GM19035 (cell line): ENCODE measurements around the gene CCDC107.
"Not testable (repeated sequence)": the region's sequence is repeated elsewhere in the genome, so short reads cannot be mapped to it uniquely, and the experiment has no call there.

ENCODE experiments used
- ATAC-seq: cut with Tn5 transposase; IDR thresholded peaks from one replicate; pipeline ENCODE4 v1.9.1; 2021; ENCODE audit not compliant: unreplicated experiment

Gene CCDC107, protein sequence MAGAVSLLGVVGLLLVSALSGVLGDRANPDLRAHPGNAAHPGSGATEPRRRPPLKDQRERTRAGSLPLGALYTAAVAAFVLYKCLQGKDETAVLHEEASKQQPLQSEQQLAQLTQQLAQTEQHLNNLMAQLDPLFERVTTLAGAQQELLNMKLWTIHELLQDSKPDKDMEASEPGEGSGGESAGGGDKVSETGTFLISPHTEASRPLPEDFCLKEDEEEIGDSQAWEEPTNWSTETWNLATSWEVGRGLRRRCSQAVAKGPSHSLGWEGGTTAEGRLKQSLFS

DNA sequence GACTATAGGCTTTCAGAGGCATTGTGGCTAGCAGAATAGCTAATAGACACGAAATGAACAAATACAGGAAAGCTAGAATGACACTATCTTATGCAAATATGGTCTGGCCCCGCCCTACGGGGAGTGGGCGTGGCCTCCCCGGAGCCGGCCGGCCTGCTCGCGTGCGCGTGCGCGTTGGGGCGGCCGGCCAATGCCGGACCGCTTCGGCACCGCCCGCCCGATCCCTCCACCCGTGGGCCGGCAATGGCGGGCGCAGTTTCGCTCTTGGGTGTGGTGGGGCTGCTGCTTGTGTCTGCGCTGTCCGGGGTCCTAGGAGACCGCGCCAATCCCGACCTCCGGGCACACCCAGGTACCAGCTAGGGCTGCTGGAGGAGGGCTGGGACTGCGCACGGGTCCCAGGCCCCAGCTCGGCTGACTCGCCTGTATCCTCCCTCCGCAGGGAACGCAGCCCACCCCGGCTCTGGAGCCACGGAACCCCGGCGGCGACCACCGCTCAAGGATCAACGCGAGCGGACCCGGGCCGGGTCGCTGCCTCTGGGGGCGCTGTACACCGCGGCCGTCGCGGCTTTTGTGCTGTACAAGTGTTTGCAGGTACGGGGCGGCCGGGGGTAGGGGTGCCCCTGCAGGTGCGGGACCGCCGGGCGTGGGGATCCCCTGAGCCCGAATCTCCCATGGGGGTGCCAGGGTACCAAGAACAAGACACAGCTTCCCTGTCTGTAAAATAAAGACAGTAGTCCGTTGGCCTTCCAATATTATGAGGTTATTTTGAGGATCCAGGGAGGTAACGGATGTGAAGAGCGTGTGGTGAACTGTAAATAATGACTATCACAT lies at the start of gene CCDC107:
Gene CCDC107 (plus strand): TSS at position 156 of the 831 bp plus-strand sequence. CDS start 88 bp downstream, at position 244.
- peak; percentile 70 for ATAC-seq

DNA sequence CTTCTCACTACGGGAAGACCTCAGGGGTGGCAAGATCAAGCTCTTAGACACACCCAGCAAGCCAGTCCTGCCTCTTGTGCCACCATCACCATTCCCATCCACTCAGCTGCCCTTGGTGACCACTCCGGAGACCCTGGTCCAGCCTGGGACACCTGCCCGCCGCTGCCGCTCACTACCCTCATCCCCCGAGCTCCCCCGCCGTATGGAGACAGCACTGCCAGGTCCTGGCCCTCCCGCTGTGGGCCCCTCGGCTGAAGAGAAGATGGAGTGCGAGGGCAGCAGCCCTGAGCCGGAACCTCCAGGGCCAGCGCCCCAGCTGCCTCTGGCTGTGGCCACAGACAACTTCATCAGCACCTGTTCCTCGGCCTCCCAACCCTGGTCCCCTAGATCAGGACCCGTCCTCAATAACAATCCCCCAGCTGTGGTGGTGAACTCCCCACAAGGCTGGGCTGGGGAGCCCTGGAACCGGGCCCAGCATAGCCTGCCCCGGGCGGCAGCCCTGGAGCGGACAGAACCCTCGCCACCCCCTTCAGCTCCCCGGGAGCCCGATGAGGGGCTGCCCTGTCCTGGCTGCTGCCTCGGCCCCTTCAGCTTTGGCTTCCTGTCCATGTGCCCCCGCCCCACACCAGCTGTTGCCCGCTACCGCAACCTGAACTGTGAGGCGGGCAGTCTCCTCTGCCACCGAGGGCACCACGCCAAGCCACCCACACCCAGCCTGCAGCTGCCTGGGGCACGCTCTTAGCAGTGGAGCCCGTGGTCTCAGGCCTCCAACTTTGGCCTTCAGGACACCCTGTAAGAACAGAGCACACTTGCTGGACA lies 48.9 kb upstream of the CCDC107 start:
- ATAC-seq = no peak

DNA sequence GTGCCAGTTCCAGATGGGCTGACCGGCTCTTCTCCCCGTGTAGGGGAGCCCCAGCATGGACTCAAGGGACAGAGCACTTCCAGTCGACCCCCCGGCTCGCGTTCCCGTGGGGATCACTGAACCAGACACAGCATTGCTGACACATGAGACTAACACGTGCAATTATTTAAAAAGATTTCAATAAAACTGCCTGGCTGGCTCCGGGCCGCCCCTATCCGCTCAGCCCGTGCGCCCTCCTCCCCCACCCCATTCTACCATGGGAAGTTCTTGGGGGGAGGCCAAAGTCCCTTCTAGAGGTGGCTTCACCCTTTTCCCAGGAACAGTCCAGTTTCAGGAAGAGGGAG lies 48.3 kb upstream of the CCDC107 start:
- no peak for ATAC-seq

DNA sequence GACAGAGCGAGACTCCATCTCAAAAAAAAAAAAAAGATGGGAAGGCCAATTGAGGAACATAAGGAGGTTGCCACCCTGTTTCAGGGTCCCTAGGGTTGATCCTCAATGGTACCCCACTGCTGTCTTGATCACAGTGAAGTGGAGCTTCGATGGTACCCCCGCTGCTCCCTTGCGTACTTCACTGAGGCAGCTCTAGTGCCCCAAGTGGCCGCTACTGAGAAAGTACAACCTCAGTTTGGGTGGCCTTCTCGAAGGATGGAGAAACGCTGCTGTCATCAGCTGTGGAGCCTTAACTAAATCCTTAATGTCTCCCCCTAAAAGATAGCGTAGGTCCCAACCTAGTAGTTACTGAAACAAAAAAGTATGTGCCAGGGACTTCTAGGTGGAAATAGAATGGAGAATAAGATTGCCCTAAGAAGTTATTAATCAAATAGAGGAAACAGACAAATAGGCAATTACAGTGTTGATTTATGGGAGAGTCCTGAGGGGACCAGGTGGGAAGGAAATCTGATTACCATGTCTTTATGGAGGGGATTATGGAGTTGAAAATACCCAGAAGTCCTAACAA lies 46.8 kb upstream of the CCDC107 start:
- ATAC-seq = peak; percentile 67

DNA sequence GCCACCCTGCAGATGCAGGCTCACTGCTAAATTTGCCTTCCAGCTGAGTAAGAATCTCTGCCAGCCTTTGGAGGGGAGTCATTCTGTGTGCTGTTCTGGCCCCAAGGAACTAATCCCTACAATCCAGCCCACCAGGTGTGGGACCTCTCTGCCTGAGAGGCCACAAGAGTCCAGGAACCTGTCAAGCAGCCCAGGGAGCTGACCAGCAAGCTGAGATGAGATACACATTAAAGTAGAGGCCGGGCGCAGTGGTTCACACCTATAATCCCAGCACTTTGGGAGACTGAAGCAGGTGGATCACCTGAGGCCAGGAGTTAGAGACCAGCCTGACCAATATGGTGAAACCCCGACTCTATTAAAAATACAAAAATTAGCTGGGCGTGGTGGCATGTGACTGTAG lies 46.0 kb upstream of the CCDC107 start:
- not testable (repeated sequence) for ATAC-seq

DNA sequence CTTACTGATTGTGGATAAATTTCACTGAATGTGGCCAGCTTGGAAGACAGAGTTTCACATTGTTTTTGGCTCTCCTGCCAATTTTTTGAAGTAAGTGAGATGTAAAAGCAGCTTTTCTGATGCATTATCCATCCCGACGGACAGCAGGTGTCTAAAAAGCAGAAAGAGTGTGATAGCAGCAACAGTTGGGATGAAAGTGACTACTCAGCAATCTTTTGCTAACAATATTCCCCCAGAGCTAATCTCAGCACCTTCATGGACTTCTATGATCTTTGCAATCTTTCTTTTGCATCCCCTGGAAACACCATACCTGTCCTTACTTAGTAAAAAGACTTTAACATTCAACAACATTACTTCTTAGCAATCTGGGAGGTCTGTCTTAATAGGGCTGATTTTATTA lies 45.2 kb upstream of the CCDC107 start:
- ATAC-seq = no peak

DNA sequence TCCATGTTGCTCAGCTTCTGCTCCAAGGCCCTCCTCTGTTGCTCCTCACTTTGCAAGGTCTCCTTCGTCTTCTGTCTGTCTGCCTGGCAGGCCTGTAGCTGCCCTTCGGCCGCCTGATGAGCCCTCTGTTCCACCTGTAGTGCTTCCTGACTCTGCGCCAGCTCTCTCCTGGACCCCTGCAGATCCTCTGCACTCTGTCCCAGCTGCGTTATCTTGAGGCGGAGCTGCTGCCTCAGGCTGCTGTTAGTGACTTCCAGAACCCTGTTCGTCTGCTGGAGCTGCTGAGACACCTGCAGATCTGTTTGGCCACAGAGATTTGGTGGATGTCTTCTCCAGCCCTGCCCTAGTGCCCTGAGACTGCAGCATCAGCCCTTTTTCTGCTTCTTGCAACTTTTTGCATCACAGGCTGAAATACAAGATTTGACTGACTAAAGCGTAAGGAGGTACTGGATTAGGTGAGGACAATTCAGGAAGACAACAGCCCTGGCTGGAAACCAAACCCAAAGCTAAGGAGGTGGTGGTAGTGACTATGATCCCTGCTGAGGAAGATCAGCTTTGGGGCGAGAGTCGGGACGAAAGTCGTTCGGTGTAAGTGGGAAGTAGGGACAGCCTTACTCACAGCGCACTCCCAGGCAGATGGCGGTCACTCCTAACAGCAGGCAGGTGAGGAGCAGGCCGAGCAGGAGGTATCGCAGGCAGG lies 42.0 kb upstream of the CCDC107 start:
- no peak for ATAC-seq

DNA sequence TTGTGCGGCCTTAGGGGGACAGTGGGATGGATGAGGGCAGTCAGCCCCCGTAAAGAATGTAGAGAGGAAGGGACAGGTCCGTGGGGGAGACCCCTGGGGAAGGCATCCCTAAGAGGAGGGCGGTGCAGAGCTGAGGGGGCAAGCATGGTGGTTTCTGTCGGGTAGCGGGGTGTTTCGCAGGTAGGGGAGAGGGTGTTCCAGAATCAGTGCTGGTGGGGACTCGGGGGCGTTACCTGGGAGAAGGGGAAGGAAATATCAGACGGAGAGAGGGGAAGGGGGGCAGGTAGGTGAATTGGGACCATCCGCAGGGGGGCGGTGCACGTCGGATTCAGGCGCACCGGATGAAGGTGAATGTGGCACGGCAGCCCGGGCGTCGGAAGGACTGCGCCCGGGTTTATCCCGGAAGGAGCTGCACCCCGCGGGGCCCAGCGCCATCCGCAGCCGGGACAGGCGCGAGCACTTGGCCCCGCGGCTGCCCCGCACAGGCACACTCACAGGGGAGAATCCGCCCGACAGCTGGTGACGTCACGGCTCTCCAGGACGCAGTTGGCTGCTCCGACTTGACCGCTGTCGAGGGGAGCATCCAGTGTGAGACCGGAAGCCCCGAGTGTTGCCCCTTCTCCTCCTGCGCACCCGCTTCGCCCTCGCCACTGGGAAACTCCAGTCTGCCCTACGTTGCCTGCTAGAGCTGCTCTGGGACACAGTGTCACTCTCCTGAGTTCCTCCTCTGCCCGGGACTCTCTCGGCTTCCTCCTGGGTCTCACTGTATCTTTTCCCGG lies 41.2 kb upstream of the CCDC107 start:
- peak; percentile 46 for ATAC-seq

DNA sequence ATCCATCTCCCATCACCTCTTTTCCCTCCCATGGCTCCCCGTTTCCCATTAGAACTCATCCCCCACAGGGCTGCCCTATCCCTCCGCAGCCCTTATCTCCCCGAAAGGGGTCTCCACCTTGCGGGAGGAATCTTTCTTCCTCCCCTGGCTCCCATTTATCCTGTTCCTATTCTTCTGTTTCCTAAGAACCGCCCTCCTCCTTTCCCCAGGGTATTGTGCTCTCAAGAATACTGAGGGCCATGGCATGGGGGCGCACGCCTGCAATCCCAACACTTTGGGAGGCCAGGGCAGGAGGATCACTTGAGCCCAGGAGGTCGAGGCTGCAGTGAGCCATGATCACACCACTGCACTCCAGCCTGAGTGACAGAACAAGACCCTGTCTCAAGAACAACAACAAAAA lies 40.5 kb upstream of the CCDC107 start:
- no peak for ATAC-seq

DNA sequence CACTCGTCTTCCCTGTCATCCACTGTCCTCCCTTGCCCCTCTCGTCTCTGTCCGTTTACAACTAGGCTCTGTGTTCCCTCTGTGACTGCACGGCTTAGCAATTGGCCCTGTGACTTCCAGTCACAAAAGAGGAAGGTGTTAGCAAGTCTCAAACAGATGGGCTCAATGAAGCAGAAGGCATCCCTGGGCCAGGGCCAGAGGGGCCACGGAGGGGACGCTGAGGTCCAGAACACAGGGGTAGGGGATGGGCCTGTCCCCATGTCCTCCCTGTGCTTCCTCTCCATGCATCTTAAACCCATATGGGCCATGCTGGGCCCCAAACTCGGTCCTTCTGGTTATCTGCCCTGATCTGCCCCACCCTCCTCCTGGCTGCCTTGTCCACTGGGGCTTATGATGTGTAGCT lies 39.8 kb upstream of the CCDC107 start, which contains the start of gene CD72:
Gene CD72 (minus strand): TSS at position 89 of the 403 bp plus-strand sequence. CDS start 110 bp downstream, outside the sequence.
- ATAC-seq = no peak

DNA sequence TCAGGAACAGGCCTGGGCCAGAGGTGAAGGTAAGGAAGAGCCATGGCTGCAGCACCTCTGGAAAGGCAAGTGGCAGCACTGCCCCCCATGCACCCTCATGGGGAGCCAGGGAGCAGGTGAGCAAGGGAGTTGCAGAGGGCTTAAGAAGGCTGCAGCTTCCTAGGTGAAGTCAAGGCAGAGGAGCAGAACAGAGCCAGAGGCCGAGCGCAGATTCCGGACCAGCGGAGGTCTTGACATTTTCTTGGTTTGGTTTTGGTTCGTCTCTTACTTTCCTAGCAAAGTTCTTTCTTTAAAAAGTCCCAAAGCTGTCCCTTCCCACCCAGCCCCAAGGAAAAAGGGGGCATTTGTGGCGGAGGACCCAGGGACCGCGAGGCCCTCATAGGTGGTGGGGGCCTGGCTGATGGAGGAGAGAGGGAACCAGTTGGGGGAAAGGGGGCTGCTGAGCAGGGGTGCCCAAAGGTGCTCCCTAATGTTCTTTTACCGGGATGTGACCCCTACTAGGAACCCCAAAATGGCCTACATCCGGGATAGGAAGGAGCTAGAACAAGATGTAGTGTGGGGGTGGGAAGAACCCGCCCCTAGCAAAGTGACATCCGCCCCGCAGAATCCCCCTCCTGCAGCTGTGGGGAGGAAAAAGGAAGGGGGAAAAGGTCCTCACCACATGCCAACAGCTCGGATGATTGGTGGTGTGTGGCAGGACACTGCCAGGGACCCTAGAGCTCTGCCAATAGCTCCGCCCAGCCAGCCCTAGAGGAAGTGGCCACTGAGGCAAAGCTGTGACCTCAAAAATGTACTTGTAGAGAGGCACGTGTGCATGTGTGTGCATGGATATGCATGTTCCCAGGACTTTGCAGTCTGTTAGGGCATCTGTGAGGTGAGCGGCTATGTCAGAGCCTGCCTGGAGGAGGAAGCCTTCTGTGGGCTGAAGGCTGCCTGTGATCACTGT lies 39.0 kb upstream of the CCDC107 start:
- ATAC-seq = peak; percentile 42

DNA sequence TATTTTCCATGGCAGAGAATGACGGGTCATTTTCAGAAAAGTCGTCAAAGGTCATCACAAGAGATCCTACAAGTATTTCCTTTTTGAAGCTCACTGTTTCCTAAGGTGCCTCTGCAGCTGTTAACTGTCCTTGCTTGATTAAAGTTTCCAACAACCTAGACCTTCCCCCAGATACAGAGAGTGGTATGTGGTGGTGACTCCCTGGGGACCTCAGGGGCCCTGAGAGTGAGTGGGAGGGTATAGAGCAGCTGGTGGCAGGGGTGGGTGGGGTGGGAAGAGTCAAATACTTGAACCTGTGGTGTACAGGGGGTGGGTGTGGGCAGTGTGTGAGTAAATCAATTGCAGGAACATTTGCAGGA lies 38.3 kb upstream of the CCDC107 start:
- peak; percentile 51 for ATAC-seq

DNA sequence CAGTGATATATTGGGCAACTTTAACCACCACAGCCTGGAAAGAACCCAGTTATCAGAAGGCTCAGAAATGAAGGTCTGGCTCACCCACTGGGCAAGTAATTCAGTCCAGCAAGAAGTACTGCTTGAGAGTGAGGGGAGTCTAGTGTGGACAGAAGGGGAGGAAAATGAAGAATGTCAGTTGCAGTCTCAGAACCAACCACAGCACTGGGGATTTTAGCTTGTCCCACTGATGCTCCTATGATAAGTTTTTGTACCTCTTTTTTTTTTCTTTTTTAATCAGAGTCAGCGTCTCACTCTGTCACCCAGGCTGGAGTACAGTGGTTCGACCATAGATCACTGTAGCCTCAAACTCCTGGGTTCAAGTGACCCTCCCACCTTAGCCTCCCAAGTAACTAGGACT lies 30.5 kb upstream of the CCDC107 start:
- ATAC-seq = no peak

DNA sequence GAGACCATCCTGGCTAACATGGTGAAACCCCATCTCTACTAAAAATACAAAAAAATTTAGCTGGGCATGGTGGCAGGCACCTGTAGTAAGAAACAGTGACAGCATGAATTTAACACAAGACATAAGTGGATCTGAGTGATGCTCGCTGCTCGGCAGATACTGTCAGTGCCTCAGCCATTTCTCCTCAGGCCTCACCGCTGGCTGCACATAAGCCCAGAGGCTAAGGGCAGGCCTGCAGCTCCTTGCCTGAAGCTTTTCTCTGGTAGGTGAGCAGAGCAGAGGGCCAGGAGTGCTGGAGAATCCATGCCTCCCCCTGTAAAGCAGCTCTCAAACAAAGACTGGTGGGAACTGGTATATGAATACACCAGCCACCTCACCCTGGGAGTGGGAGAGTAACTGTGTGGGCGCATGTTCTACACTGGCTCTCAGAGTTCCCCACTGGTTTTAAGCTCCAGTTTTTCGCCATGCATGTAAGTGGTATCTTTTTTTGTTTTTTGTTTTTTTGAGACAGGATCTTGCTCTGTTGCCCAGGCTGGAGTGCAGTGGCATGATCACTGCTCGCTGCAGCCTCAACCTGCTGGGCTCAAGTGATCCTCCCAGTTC lies 29.6 kb upstream of the CCDC107 start:
- no peak for ATAC-seq

DNA sequence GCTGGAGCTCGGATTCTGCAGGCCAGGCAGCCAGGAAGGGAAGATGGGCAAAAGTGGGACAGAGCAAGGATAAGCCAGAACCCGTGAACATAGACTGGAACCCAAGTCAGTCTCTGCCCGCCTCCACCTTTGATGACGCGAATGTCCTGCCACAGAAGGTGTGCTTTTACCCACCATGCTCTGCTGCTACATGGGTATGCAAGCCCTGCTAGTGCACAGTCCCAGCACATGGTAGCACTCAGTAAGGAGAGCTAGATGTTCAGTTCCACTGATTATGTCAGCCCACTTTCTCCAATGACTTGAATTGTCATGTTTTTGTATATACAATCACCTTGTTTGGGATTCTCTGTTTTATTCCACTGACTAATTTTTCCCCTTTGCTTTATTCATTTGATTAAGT lies 28.5 kb upstream of the CCDC107 start:
- ATAC-seq = no peak

DNA sequence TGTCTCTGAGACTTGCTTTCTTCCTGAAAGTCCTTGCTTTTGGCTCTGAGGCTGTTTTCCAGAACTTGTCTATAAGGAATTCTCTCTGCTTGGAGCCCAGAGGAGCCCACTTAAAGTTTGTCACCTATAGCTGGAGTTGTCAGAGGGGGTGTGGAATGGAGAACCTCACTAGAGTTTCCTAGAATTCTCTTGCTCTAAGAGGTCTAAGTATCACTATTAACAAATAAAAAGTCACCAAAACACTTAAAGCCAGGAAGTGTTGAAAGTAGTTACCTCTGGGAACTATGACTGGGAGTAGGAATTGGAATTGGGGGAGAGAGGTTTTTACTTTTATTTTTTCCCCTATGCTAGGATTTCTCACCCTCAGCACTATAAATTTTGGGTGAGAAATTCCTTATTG lies 22.4 kb upstream of the CCDC107 start:
- no peak for ATAC-seq

DNA sequence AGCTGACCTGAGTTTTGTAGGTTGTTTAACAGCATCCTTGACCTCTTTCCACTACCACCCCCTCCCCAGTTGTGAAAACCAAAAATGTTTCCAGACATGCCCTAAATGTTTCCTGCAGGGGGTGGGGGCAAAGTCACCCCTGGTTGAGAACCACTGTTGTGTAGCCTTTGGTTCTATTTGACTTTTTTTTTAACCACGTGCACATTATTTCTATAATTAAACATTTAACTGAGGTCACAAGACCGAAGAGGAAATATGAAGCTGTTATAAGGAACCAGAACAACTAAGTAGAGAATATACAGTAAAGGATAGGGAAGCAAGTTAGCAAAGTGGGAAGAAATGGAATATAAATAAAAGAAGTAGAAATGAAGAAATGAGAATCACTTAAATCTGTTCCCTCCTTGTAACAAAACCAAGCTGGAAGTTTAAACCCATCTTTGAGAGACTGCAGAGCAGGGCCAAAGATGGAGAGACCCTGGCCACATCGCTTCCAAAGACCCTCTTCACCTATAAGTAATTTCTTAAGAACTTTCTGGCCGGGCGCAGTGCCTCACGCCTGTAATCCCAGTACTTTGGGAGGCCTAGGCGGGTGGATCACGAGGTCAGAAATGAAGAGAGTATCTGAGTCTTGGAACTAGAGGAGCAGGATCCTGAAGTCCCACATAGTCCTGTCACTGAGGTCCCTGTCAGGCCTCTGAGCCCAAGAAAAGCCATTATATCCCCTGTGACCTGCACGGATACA lies 21.8 kb upstream of the CCDC107 start:
- no peak for ATAC-seq

DNA sequence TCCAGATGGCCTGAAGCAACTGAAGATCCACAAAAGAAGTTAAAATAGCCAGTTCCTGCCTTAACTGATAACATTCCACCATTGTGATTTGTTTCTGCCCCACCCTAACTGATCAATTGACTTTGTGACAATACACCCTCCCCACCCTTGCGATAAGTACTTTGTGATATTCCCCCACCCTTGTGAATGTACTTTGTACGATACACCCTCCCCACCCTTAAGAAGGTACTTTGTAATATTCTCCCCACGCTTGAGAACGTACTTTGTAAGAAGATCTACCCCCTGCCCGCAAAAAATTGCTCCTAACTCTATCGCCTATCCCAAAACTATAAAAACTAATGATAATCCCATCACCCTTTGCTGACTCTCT lies 21.2 kb upstream of the CCDC107 start:
- not testable (repeated sequence) for ATAC-seq
